Esophagus muscularis mucosa (tissue), 4 donors: Measurements from ENCODE around the gene CLASP1. TPM values are rescaled to one million over a fixed set of nuclear protein-coding genes. Genes with fewer than 3 reads are reported as not detected.

Source experiments
- DNase-seq: peaks from one replicate; pipeline ENCODE4 v3.0.0-alpha.2; 2017; ENCODE audit errors: extremely low spot score
- H3K27ac ChIP-seq, 4 donors: fragments of 200-600 bp; sonication (generic); replicated peaks in 1 of 4; 1 replicate in 3 of 4; 2 replicates in 1 of 4; pipeline ENCODE4 v1.5.1; 2016 to 2019; ENCODE audit warnings: mild to moderate bottlenecking in 1 of 4
- H3K27me3 ChIP-seq, 4 donors: fragments of 200-600 bp; sonication (generic); one replicate each; pipeline versions ENCODE4 v1.5.1 to v1.6.0; 2016 to 2019
- H3K36me3 ChIP-seq, 4 donors: fragments of 200-600 bp; sonication (generic); one replicate each; pipeline ENCODE4 v1.5.1; 2016 to 2019
- H3K4me1 ChIP-seq, 4 donors: fragments of 200-600 bp; sonication (generic); one replicate each; pipeline ENCODE4 v1.5.1; 2016 to 2019
- H3K4me3 ChIP-seq, 4 donors: fragments of 200-600 bp; sonication (generic); 1 replicate in 2 of 4; 2 replicates in 2 of 4; pipeline ENCODE4 v1.5.1; 2016 to 2019; ENCODE audit warnings: mild to moderate bottlenecking in 4 of 4, moderate library complexity in 1 of 4
- H3K9me3 ChIP-seq, 4 donors: fragments of 200-600 bp; sonication (generic); 1 replicate in 3 of 4; 2 replicates in 1 of 4; pipeline ENCODE4 v1.5.1; 2016 to 2019
- EP300 ChIP-seq: sonication (generic); formaldehyde crosslinking; IDR thresholded peaks from one replicate; pipeline ENCODE4 v1.6.1; 2017; ENCODE audit warnings: antibody characterized with exemption
- POLR2A ChIP-seq: fragments of 450-650 bp; IDR thresholded peaks from one replicate; pipeline ENCODE4 v1.6.1; 2017; ENCODE audit warnings: antibody characterized with exemption, moderate library complexity, mild to moderate bottlenecking, low read depth
- POLR2AphosphoS5 ChIP-seq, 2 donors: sonication (generic); formaldehyde crosslinking; IDR thresholded peaks; one replicate each; pipeline ENCODE4 v1.6.1; 2017; ENCODE audit warnings: antibody characterized with exemption in 2 of 2
- WGBS: methylation state at CpG from one replicate; pipeline ENCODE4 v1.1.5; 2018; 5-methylcytosine and 5-hydroxymethylcytosine counted together
- intact Hi-C: fragments of 100-400 bp; cut with DNase I; formaldehyde crosslinking; loops from one replicate; pipeline ENCODE4 v1.15.1; 2023
- total RNA-seq, 4 donors: library from RNA; depleted of rRNA; stranded (reverse); fragments of >200 nt; gene quantifications; one replicate each; pipeline versions ENCODE4 v1.1.0 to v1.2.1, GENCODE V29; 2016
- TF ChIP-seq, protein P1 (sequence below), 3 experiments: fragments of 200-600 bp in 2 of 3; fragments of 450-650 bp in 1 of 3; sonication (generic) in 2 of 3; IDR thresholded peaks; one replicate each; pipeline ENCODE4 v1.5.1; 2017 to 2019; ENCODE audit warnings: antibody characterized with exemption in 3 of 3, mild to moderate bottlenecking in 2 of 3, moderate library complexity in 1 of 3

Gene CLASP1
- total RNA-seq, 4 donors from 2014 or later, result 62.6 to 78.6 (median 70.5) TPM

DNA sequence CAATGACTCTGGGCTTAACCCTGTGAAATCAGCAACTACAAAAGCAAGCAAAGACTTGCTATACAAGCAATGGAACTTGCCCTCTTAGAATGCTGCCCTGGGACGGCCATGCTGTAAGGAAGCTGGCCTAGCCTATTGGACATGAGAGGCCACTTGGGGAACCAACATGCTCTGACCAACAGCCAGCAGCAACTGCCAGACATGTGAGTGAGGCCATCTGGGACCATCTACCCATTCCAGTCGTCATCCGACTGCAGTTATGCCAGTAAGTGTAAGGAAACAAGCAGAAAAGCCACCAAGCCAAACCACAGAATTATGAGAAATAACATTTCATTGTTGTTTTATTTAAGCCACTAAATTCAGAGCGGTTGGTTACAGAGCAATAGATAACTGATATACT lies 40.9 kb downstream of the CLASP1 start:
- no peaks in the 10 kb centered on the region for H3K9me3 ChIP-seq
- TF ChIP-seq POLR2AphosphoS5 (IDR thresholded peaks at IDR 0.05), result no peak
- TF ChIP-seq, protein P1, sequence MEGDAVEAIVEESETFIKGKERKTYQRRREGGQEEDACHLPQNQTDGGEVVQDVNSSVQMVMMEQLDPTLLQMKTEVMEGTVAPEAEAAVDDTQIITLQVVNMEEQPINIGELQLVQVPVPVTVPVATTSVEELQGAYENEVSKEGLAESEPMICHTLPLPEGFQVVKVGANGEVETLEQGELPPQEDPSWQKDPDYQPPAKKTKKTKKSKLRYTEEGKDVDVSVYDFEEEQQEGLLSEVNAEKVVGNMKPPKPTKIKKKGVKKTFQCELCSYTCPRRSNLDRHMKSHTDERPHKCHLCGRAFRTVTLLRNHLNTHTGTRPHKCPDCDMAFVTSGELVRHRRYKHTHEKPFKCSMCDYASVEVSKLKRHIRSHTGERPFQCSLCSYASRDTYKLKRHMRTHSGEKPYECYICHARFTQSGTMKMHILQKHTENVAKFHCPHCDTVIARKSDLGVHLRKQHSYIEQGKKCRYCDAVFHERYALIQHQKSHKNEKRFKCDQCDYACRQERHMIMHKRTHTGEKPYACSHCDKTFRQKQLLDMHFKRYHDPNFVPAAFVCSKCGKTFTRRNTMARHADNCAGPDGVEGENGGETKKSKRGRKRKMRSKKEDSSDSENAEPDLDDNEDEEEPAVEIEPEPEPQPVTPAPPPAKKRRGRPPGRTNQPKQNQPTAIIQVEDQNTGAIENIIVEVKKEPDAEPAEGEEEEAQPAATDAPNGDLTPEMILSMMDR (IDR thresholded peaks at IDR 0.05), result no peak
- no peak for TF ChIP-seq EP300
- no peak for TF ChIP-seq POLR2A
- no peak overlapping the region for H3K4me3 ChIP-seq
- WGBS, result 93% methylated on average over 4 of the region's 4 CpGs
- peaks cover 0 to 10% (median 5%) of the 10 kb centered on the region in 4 donors for H3K36me3 ChIP-seq
- no peak overlapping the region for H3K27ac ChIP-seq
- no peak for DNase-seq
- intact Hi-C loops, result no loop called here
- peaks cover 37 to 57% (median 47%) of the 10 kb centered on the region in 4 donors for H3K4me1 ChIP-seq
- no peaks in the 10 kb centered on the region for H3K27me3 ChIP-seq

GRCh38 chr2:121605820-121606733 lies 43.2 kb downstream of the CLASP1 start:
- 68% methylated on average over 11 of the region's 11 CpGs for WGBS
- no peak for DNase-seq
- Histone ChIP-seq H3K9me3 (no peaks in the 10 kb centered on the region), H3K4me3 (no peak overlapping the region), H3K4me1 (peaks cover 22 to 54% (median 35%) of the 10 kb centered on the region in 4 donors), H3K27me3 (no peaks in the 10 kb centered on the region), H3K27ac (peak overlapping the region in 3 of 4 donors; percentile 11 to 25 (median 18)), H3K36me3 (peaks cover 0 to 10% (median 5%) of the 10 kb centered on the region in 4 donors)
- intact Hi-C loops, result no loop called here
- TF ChIP-seq POLR2A, result no peak
- TF ChIP-seq POLR2AphosphoS5 (IDR thresholded peaks at IDR 0.05), result no peak
- no peak for TF ChIP-seq EP300
- TF ChIP-seq, protein P1 (IDR thresholded peaks at IDR 0.05), result no peak

DNA sequence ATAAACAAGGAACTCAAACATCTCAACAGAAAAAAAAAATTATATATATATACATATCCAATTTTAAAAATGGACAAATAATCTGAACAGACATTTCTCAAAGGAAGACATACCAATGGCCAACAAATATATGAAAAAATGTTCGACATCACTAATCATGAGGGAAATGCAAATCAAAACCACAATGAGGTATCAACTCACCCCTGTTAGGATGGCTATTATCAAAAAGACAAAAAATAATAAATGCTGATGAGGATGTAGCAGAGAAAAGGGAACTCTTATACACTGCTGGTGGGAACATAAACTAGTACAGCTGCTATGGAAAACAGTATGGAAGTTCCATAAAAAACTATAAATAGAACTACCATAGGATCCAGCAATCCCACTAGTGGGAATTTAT lies 46.1 kb downstream of the CLASP1 start:
- intact Hi-C loops, result no loop called here
- Histone ChIP-seq H3K9me3 (no peaks in the 10 kb centered on the region), H3K4me3 (no peak overlapping the region), H3K4me1 (peaks cover 17 to 38% (median 30%) of the 10 kb centered on the region in 4 donors), H3K27ac (no peak overlapping the region), H3K27me3 (no peaks in the 10 kb centered on the region), H3K36me3 (peaks cover 0 to 10% (median 5%) of the 10 kb centered on the region in 4 donors)
- no peak for DNase-seq
- 96% methylated on average over 1 of the region's 1 CpG for WGBS
- TF ChIP-seq POLR2AphosphoS5 (IDR thresholded peaks at IDR 0.05), result no peak
- TF ChIP-seq EP300, result no peak
- TF ChIP-seq POLR2A, result no peak
- TF ChIP-seq, protein P1 (IDR thresholded peaks at IDR 0.05), result no peak

- H3K36me3 ChIP-seq, result peaks cover 0 to 9% (median 2%) of the 10 kb centered on the region in 4 donors
- H3K27me3 ChIP-seq, result no peaks in the 10 kb centered on the region
- peaks cover 28 to 43% (median 32%) of the 10 kb centered on the region in 4 donors for H3K4me1 ChIP-seq
- no peaks in the 10 kb centered on the region for H3K9me3 ChIP-seq
- DNase-seq, result no peak
- H3K4me3 ChIP-seq, result no peak overlapping the region
- TF ChIP-seq POLR2A (no peak), POLR2AphosphoS5 (IDR thresholded peaks at IDR 0.05) (no peak), EP300 (no peak)
- TF ChIP-seq, protein P1 (IDR thresholded peaks at IDR 0.05), result no peak
- intact Hi-C loops, result loop anchor here (5.0 kb wide), 2 partner anchors 47 to 117 kb away; partner anchors contain the start of gene CLASP1
- H3K27ac ChIP-seq, result no peak overlapping the region
These were observed 49.2 kb downstream of the CLASP1 start for GRCh38 chr2:121599963-121600651.
